ENCODE measurements around the gene DPRX. TPM values are rescaled to one million over a fixed set of nuclear protein-coding genes. Genes with fewer than 3 reads are reported as not detected.

The DPRX gene
- total RNA-seq, 2 experiments from 2014 or later = not detected

Small RNA genes lying within 50 kb of the gene (microRNA-seq; reads per million reads assigned to microRNA genes)
- not detected for gene MIR1323 (ENCODE audit: borderline microRNAs expressed, borderline replicate concordance)
- not detected for gene MIR498 (ENCODE audit: borderline microRNAs expressed, borderline replicate concordance)
- not detected for gene MIR512-1 (ENCODE audit: borderline microRNAs expressed, borderline replicate concordance)
- gene MIR512-2 (ENCODE audit: borderline microRNAs expressed, borderline replicate concordance) = not detected
- gene MIR515-1 (ENCODE audit: borderline microRNAs expressed, borderline replicate concordance) = not detected
- gene MIR515-2 (ENCODE audit: borderline microRNAs expressed, borderline replicate concordance) = not detected
- not detected for gene MIR519C (ENCODE audit: borderline microRNAs expressed, borderline replicate concordance)
- not detected for gene MIR519E (ENCODE audit: borderline microRNAs expressed, borderline replicate concordance)
- gene MIR520E (ENCODE audit: borderline microRNAs expressed, borderline replicate concordance) = not detected
- gene MIR520F (ENCODE audit: borderline microRNAs expressed, borderline replicate concordance) = not detected

Other genes starting within 250 kb of the DPRX start
- gene ZNF765, start 236.8 kb upstream of the DPRX start, total RNA-seq = 10 to 100 TPM; 13.8 to 14.0 TPM
- gene ZNF761, start 200.0 kb upstream of the DPRX start, total RNA-seq = 10 to 100 TPM; 11.2 to 11.3 TPM
- 1 to 10 TPM; 4.6 to 6.8 TPM for gene ZNF813, start 164.3 kb upstream of the DPRX start, total RNA-seq
- gene ZNF331, start 93.9 kb upstream of the DPRX start, total RNA-seq = 10 to 100 TPM; 19.5 to 20.2 TPM
- gene NLRP12, start 192.3 kb downstream of the DPRX start, total RNA-seq = not detected
- gene MYADM, start 235.9 kb downstream of the DPRX start, total RNA-seq = 100 to 1,000 TPM; 107 to 122 TPM

Data from activated CD4-positive, alpha-beta T cell treated with anti-CD3 and anti-CD28 coated beads, Interleukin-2, amount 10 ng/mL, durations not matched to agents 7 days and 5 days (primary cell).